Activated T-cell treated with anti-CD3 and anti-CD28 coated beads, Interleukin-2, amount 50 U/mL, for 4 hours (primary cell): Measurements from ENCODE around the gene PHB1. TPM values are rescaled to one million over a fixed set of nuclear protein-coding genes. Genes with fewer than 3 reads are reported as not detected.
"Not testable (repeated sequence)": the region's sequence is repeated elsewhere in the genome, so short reads cannot be mapped to it uniquely, and the experiment has no call there.

Source experiments
- ATAC-seq, 2 donors: fragments of 200-7000 bp; cut with Tn5 transposase; one replicate each; pipeline ENCODE4 v1.10.0; 2021
- DNase-seq: peaks from one replicate; pipeline ENCODE4 v3.0.0-alpha.2; 2020
- H3K27me3 Mint-ChIP-seq: one replicate; pipeline ENCODE4 v1.8.0; 2021; ENCODE audit warnings: low read depth, mixed read lengths
- H3K36me3 Mint-ChIP-seq: one replicate; pipeline ENCODE4 v1.8.0; 2022; ENCODE audit warnings: mixed read lengths; ENCODE audit not compliant: insufficient read depth
- H3K4me1 Mint-ChIP-seq: one replicate; pipeline ENCODE4 v1.8.0; 2021; ENCODE audit warnings: low read depth, mixed read lengths
- H3K4me3 Mint-ChIP-seq: one replicate; pipeline ENCODE4 v1.8.0; 2021; ENCODE audit warnings: mild to moderate bottlenecking, moderate library complexity, mixed read lengths
- H3K9me3 Mint-ChIP-seq: one replicate; pipeline ENCODE4 v1.8.0; 2021; ENCODE audit warnings: mixed read lengths
- total RNA-seq, 3 donors: library from RNA; stranded (reverse); gene quantifications; one replicate each; pipeline ENCODE4 v1.2.1, GENCODE V29; 2021

Gene PHB1
- total RNA-seq, 3 donors from 2014 or later, result 549 to 631 (median 628) TPM

DNA sequence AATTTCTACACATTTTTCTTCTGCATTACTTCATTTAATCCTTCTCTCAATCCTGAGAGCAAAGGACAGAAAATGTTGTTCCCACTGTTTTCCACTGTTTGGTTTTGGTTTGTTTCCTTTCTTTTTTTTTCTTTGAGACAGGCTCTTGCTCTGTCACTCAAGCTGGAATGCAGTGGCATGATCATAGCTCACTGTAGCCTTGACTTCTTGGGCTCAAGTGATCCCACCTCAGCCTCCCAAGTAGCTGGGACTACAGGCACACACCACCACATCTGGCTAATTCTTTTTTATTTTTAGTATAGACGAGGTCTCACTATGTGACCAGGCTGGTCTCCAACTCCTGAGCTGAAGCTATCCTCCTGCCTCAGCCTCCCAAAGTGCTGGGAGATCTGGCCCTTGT lies 45.6 kb downstream of the PHB1 start:
- ATAC-seq (no peak), DNase-seq (no peak)
- Mint-ChIP-seq H3K4me3 (no peak overlapping the region), H3K4me1 (peaks cover 17% of the 10 kb centered on the region), H3K27me3 (no peaks in the 10 kb centered on the region), H3K36me3 (peaks cover 2% of the 10 kb centered on the region), H3K9me3 (no peaks in the 10 kb centered on the region)

DNA sequence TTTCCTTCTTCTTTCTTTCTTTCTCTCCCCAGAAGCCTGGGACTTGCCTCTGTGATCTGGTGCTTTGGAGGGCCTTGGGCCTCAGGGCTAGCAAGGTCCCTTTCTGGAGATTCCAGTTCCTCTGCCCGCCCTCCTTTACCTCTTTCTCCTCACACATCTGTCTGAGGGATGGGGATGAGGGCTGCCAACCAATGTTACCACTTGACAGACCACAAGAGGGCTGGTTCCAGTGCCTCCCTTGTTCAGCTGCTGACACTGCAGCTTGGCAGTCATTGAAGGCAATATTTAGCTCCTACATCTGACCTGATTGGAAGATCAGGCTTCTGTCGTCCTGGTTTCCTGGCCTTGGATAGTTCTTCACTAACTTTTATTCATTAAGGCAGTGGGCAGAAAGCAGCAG lies 49.0 kb downstream of the PHB1 start:
- Mint-ChIP-seq H3K27me3 (no peaks in the 10 kb centered on the region), H3K9me3 (no peaks in the 10 kb centered on the region), H3K4me1 (peaks cover 27% of the 10 kb centered on the region), H3K4me3 (no peak overlapping the region), H3K36me3 (peaks cover 2% of the 10 kb centered on the region)
- no peak for ATAC-seq
- DNase-seq, result no peak

DNA sequence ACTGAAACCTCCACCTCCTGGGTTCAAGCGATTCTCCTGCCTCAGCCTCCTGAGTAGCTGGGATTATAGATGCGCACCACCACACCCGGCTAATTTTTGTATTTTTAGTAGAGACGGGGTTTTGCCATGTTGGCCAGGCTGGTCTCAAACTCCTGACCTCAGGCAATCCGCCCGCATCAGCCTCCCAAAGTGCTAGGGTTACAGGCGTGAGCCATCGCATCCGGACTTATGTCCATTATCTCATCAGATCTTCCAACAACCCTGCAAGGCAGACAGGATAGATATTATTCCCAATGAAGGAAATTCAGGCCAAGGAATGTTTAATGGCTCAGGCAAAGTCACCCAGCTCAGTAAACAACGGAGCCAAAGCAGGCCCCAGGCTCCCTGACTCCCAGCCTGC lies 49.6 kb downstream of the PHB1 start:
- H3K4me3 Mint-ChIP-seq, H3K9me3 Mint-ChIP-seq, DNase-seq, ATAC-seq, H3K36me3 Mint-ChIP-seq, H3K27me3 Mint-ChIP-seq: not testable (repeated sequence)
- peaks cover 32% of the 10 kb centered on the region for H3K4me1 Mint-ChIP-seq

DNA sequence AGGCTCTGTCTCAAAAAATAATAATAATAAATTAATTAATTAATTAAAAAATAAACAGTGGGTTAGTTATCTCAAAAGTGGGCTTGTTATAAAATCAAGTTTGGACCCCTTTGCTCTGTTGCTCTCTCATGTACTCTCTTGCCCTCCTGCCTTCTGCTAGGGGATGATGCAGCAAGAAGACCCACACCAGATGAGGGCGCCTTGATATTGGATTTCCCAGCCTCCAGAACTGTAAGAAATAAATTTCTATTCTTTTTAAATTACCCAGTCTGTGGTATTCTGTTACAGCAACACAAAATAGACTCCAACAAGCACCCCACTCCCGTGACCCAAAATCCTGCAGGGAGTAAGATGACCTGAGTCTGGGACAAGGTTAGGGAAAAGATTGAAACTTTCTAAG lies 50.6 kb downstream of the PHB1 start:
- no peaks in the 10 kb centered on the region for H3K9me3 Mint-ChIP-seq
- H3K4me1 Mint-ChIP-seq, result peaks cover 42% of the 10 kb centered on the region
- no peaks in the 10 kb centered on the region for H3K27me3 Mint-ChIP-seq
- ATAC-seq, result no peak
- H3K4me3 Mint-ChIP-seq, result no peak overlapping the region
- DNase-seq, result no peak
- H3K36me3 Mint-ChIP-seq, result peaks cover 2% of the 10 kb centered on the region

DNA sequence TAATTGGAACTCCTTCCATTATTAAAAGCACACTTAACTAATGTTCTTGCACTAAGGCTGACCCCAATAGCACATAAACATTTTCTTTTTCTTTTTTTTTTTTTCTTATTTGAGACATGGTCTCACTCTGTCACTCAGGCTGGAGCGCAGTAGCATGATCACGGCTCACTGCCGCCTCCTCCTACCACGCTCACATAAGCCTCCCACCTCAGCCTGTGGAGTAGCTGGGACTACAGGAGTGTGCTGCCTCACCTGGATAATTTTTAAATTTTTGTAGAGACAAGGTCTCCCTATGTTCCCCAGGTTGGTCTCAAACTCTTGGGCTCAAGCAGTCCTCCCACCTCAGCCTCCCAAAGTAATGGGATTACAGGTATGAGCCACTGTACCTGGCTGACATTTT lies 51.4 kb downstream of the PHB1 start:
- H3K4me1 Mint-ChIP-seq, result peaks cover 47% of the 10 kb centered on the region
- peaks cover 2% of the 10 kb centered on the region for H3K36me3 Mint-ChIP-seq
- H3K9me3 Mint-ChIP-seq, result no peaks in the 10 kb centered on the region
- DNase-seq, result no peak
- H3K4me3 Mint-ChIP-seq, result peak overlapping the region; percentile 78
- no peak for ATAC-seq
- H3K27me3 Mint-ChIP-seq, result no peaks in the 10 kb centered on the region

DNA sequence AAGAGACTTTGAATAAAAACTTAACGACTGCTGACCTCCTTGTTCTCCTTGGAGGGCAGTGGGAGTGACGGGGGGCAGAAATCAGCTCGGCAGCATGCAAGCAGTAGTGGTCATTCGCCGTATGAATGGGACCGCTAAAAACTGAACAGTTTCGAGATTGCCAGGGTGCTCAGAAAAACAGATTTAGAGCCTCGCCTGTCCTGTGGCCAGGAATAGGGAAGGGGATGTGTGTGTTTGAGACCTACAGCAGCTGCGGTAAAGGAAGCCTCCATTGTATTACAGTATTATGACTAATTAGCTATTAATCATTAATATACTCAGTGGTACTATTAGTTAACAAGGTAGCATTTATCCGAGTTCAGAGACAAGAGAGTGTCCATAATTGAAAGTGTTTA lies 52.0 kb downstream of the PHB1 start:
- DNase-seq (no peak), ATAC-seq (no peak)
- Mint-ChIP-seq H3K36me3 (peaks cover 2% of the 10 kb centered on the region), H3K27me3 (no peaks in the 10 kb centered on the region), H3K4me3 (peak overlapping the region; percentile 78), H3K4me1 (peaks cover 51% of the 10 kb centered on the region), H3K9me3 (no peaks in the 10 kb centered on the region)

DNA sequence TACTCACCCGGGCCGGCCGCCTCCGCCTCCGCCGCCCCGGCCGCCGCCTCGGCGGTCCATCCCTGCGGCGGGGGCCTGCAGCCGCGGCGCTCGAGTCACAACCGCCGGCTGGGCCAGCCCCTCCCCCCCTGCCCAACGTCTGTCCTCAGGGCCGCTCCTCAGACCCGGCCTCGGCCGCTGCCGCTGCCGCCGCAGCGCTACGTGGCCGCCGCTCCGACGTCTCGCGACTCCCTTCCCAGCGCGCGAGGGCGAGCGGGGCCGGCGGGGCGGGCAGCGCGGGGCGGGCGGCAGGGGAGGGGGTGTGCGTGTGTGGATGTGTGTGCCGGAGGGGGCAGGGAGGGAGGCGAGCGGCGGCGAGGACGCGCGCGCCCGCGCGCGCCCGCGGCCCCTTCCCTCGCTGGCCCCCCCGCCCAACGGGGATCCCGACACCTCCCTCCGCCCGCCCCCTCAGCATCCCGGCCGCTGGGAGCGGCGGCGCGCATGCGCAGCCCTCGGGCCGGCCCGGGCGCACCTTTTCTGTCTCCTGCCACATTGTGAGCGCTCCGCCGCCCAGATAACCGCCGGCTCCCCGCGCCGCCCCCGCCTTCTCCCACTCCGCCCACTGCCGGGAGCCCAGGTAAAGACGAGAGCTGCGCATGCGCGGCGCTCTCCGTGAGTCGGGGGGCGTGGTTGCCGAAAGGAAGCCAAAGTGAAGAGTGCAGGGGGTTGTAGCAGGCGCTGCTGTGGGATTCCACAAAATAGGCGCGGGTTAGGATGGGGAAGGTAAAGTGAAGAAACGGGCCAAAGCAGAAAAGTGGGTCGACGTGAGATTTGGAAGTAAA lies 52.6 kb downstream of the PHB1 start, which contains the start of gene ZNF652:
ZNF652 (minus strand) TSS at position 349 of the 821 bp plus-strand sequence. CDS start 44,525 bp downstream, outside the sequence.
- Mint-ChIP-seq H3K27me3 (no peaks in the 10 kb centered on the region), H3K36me3 (peaks cover 2% of the 10 kb centered on the region), H3K4me1 (peaks cover 56% of the 10 kb centered on the region), H3K9me3 (no peaks in the 10 kb centered on the region), H3K4me3 (peak within 1 kb of the TSS; percentile 92)
- peak; percentile 58 to 64 for ATAC-seq
- peak; percentile 95 for DNase-seq

DNA sequence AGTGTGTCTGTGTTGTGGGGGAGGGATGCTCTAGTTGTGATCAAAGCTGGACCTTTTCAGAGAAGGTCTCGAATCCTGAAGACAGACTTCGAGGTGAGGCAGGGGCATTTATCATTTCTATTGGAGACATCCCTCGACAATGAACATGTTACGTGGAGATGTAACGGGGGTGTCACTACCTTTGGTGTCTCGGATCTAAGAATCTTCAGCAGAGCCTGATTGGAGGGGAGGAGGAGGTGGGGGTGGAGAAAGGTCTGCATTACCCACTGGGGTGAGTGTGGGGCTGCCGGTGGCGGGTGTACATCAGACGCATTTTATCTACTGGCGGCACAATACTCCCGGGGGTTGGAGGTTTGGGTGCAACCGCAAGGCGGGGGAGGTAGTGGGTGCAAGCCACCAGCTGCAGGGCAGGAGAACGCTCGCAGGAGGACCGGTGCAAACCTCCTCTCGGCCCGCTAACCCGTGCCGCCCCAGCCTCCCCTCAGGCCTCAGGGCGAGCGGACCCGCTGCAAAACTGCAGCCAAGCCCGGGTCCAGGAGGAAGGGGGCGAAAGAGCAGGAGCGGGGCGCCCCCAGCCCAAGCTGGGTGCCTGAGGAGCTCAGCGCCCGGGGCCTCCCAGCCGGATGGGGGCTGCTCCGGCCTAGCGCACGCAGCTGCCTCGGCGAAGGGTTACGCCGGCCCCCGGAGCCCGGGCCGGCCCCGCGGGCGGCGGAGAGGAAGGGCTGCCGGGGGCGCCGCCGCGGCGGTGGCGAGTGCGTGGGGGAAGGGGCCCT lies 53.4 kb downstream of the PHB1 start:
- no peaks in the 10 kb centered on the region for H3K27me3 Mint-ChIP-seq
- no peaks in the 10 kb centered on the region for H3K9me3 Mint-ChIP-seq
- DNase-seq, result peak; percentile 71
- H3K4me1 Mint-ChIP-seq, result peaks cover 60% of the 10 kb centered on the region
- ATAC-seq, result peak; percentile 63 to 68
- H3K36me3 Mint-ChIP-seq, result no peaks in the 10 kb centered on the region
- peak overlapping the region; percentile 92 for H3K4me3 Mint-ChIP-seq

DNA sequence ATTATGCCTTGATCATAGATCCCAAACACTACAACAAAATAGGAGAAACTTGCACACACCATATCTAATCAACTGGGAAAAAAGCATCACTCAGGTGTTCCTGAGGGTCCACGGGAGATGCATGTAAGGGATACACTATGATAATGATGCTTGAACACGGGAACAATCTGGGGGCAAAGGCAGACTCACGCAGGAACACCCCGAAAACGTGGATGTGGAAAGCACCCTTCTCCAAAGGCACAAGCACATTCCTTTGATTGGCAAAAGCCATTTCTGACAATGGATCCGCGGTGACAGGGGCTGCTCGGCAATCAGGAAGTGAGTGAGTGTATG lies 53.9 kb downstream of the PHB1 start:
- no peak for DNase-seq
- H3K9me3 Mint-ChIP-seq, result no peaks in the 10 kb centered on the region
- H3K27me3 Mint-ChIP-seq, result no peaks in the 10 kb centered on the region
- ATAC-seq, result peak in 1 of 2 donors; percentile 44
- H3K4me1 Mint-ChIP-seq, result peaks cover 61% of the 10 kb centered on the region
- peak overlapping the region; percentile 92 for H3K4me3 Mint-ChIP-seq
- no peaks in the 10 kb centered on the region for H3K36me3 Mint-ChIP-seq

DNA sequence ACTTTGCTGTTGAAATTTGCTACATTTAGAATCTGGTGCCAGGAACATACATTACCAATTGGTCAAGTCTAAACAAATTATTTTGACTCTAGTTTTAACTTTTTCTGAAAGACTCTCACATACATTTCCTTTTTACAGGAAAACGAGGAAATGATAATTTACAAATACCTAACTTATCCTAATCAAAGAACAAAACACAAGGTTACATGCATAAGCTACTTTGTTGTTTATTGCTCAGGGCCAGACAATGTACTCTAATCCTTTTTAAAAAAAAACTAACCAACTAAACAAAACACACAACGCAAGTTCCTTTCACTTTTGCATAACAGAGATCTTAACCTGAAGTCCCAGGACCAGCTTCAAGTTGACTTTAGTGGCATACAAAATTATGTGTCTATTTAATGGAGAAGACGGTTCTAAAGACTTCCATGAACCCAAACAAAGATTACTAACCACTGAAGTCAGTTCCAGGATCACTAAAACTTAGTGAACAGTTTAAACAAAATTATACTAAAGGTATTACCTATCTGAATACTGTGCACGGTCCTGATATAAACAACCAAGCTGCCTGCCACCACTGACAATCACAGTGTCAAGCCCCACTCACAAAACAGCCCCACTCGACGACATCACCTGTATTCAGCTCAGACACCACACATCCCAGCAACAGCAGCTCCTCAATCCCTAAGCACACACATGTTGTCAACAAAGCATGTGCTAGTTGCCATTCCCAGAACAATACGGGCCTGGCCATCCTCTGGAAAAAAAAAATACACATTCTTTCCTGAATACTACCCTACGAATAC lies 54.5 kb downstream of the PHB1 start:
- Mint-ChIP-seq H3K9me3 (no peaks in the 10 kb centered on the region), H3K4me1 (peaks cover 56% of the 10 kb centered on the region), H3K27me3 (no peaks in the 10 kb centered on the region), H3K4me3 (peak overlapping the region; percentile 92), H3K36me3 (no peaks in the 10 kb centered on the region)
- DNase-seq (no peak), ATAC-seq (no peak)

DNA sequence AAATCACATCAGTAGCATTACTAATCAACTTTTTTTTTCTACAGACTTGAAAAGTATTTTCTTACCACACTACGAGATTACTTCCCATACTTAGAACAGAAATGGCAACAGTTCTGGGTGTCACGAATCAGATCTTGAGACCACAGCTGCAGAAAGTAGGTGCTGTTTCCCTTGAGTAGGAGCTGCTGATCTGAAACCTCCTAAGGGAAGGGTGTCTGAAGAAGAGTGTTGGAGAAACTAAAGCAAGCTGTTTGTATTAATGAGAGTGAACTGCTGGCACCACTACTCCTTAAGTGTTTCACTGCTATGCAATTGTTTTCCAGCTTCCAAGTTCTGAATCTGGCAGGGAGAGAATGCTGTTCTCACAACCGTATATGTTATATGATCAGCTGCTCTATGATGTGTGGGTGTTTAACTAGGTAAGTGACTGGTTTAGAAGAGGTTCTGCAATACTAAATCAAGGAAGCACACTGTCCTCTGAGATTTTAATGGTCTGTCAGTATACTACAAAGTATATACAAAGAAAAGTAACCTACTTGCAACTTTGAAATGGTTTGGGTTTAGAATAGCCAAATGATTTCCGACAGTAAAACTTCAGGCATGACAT lies 55.9 kb downstream of the PHB1 start:
- no peaks in the 10 kb centered on the region for H3K27me3 Mint-ChIP-seq
- H3K4me3 Mint-ChIP-seq, result peak overlapping the region; percentile 92
- no peaks in the 10 kb centered on the region for H3K9me3 Mint-ChIP-seq
- no peak for DNase-seq
- peak; percentile 27 to 30 for ATAC-seq
- peaks cover 55% of the 10 kb centered on the region for H3K4me1 Mint-ChIP-seq
- no peaks in the 10 kb centered on the region for H3K36me3 Mint-ChIP-seq

DNA sequence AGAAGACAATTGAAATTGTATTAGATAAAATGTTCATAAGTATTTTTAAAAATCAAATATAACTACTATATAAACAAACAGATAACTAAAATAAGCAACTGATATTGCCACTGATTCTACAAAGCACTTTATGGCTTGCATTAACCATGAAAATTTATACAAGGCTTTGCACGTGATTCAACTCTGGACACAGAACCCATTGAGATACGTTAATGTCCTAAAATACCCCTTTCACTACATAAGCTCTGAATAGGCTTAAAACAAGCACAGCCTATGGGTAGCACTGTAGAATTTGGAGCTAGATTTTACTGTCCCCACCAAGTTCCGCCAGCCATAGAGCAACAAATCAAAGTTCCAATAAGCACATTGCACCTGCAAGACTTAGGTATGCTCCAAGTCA lies 57.2 kb downstream of the PHB1 start:
- no peaks in the 10 kb centered on the region for H3K9me3 Mint-ChIP-seq
- peak overlapping the region; percentile 24 for H3K4me3 Mint-ChIP-seq
- H3K27me3 Mint-ChIP-seq, result no peaks in the 10 kb centered on the region
- no peak for ATAC-seq
- H3K4me1 Mint-ChIP-seq, result peaks cover 60% of the 10 kb centered on the region
- DNase-seq, result no peak
- H3K36me3 Mint-ChIP-seq, result peaks cover 2% of the 10 kb centered on the region

DNA sequence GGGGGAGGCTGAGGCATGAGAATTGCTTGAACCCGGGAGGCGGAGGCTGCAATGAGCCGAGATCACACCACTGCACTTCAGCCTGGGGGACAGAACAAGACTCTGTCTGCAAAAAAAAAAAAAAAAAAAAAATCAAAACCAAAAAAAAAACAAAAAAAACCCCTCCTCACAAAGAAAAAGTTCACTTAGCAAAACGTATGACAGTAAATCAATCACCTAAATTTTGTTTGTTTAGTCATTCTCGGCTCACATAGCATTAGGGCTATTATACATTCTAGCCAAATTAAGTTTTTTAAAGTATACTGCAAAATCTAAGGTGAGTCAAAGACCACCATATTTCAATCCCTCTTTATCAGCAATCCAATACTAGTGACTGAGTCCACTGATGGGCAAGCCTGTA lies 58.4 kb downstream of the PHB1 start:
- Mint-ChIP-seq H3K4me3 (no peak overlapping the region), H3K36me3 (peaks cover 3% of the 10 kb centered on the region), H3K9me3 (no peaks in the 10 kb centered on the region), H3K4me1 (peaks cover 62% of the 10 kb centered on the region), H3K27me3 (no peaks in the 10 kb centered on the region)
- no peak for ATAC-seq
- no peak for DNase-seq
